GM21526 (cell line): ENCODE results near the gene TTPAL.
"Not testable (repeated sequence)": the region's sequence is repeated elsewhere in the genome, so short reads cannot be mapped to it uniquely, and the experiment has no call there.

Source experiments
- ATAC-seq: cut with Tn5 transposase; IDR thresholded peaks from one replicate; pipeline ENCODE4 v1.9.1; 2021; ENCODE audit warnings: moderate library complexity; ENCODE audit not compliant: unreplicated experiment, low FRiP score

The TTPAL gene

GRCh38 chr20:44465001-44465560, 10.6 kb upstream of the TTPAL start:
- no peak for ATAC-seq

DNA sequence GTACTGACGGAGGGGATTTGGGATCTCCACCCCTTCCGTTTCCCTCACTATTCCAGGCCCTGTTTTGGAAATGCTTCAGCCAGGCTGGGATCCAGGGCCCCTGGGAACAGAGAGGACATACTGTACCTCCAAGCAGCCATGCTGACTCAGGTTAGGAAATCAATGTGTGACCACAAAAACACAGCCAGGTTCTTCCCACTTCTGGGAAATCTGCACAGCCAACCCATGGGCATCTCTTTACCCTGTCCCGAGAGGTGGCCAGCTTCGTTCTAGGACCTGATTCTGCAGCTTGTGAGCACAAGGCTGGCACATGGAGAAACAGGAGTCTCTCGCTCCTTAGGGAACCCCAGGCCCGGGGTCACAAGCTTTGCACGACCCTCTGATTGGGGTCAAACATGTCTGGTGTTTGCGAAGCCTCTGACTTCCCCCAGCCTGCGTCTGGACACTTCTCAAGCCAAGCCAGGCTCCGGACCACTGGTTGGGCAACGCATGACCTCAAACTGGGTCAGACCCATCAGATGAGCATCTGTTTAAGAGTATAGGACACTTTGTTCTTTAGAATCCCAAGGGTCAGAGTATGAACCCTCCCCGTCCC, 8.3 kb upstream of the TTPAL start:
- ATAC-seq = no peak

- ATAC-seq = no peak
These were observed 7.5 kb upstream of the TTPAL start for GRCh38 chr20:44468044-44468782.

GRCh38 chr20:44470327-44470726, 5.3 kb upstream of the TTPAL start:
- ATAC-seq = no peak

DNA sequence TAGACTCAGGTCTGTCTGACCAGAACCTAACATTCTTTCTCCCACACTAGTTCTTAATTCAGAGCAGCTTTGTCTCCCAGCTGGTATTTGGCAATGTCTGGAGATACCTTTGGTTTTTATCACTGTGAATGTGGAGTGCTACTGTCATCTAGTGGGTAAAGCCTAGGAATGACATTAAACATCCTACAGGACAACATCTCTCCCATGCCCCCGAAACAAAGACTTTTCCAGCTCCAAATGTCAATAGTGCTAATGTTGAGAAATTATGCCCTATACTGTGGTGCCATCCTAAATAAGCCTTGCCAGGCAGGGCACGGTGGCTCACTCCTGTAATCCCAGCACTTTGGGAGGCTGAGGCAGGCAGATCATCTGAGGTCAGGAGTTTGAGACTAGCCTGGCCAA, 4.2 kb upstream of the TTPAL start:
- ATAC-seq = no peak

DNA sequence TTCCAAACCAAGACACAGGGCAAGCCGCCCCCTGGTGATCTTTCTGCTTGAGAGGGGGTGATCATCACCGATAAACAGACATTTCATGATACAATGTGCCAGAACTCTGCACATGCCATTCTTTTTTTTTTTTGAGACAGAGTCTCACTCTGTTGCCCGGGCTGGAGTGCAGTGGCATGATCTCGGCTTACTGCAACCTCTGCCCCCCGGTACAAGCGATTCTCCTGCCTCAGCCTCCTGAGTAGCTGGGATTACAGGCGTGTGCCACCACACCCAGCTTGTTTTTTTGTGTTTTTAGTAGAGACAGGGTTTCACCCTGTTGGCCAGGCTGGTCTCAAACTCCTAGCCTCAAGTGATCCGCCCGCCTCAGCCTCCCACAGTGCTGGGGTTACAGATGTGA, 3.4 kb upstream of the TTPAL start:
- not testable (repeated sequence) for ATAC-seq

DNA sequence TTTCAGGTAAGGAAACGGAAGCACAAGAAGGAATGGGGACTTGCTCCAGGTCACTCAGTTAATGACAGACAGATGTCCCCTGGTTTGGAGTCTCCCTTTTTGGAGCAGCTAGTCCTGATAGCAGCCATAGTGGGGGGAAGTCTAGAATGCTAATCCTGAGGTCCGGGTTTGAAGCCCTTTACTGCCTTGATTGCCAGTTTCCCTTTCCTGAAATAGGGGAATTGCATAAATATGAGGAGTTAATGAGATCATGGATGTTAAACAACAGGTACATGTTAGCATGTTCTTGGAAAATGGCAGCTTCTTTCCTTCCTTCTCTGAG, 341 bp upstream of the TTPAL start:
- no peak for ATAC-seq

DNA sequence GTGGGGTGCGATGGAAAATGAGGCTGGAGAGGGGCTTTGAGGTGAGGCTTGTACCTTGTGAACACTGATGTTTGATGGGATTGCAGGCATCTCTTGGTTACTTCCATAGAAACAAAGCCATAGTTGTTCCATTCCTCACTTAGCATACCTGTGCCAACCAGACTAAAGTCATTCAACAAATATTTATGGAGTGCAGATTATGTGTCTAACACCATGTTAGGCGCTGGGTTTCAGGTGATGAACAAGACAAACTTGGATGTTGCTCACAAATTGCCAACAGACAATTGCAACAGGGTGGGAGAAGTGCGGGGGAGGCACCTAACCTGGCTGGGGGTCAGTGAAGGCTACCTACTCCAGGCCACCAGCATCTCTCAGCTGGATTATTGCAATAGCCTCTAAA, 1.5 kb downstream of the TTPAL start:
- no peak for ATAC-seq

GRCh38 chr20:44478206-44478605, 2.5 kb downstream of the TTPAL start:
- no peak for ATAC-seq

GRCh38 chr20:44479643-44480042, 4.0 kb downstream of the TTPAL start:
- ATAC-seq = no peak

DNA sequence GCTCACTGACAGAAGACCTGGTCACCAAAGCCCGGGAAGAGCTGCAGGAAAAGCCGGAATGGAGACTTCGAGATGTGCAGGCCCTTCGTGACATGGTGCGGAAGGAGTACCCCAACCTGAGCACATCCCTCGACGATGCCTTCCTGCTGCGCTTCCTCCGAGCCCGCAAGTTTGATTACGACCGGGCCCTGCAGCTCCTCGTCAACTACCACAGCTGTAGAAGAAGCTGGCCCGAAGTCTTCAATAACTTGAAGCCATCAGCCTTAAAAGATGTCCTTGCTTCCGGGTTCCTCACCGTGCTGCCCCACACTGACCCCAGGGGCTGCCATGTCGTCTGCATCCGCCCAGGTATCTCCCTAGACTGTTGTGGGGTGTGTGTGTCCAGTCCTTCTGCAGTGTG, 4.4 kb downstream of the TTPAL start:
- ATAC-seq = no peak

GRCh38 chr20:44481719-44482416, 6.2 kb downstream of the TTPAL start:
- no peak for ATAC-seq

DNA sequence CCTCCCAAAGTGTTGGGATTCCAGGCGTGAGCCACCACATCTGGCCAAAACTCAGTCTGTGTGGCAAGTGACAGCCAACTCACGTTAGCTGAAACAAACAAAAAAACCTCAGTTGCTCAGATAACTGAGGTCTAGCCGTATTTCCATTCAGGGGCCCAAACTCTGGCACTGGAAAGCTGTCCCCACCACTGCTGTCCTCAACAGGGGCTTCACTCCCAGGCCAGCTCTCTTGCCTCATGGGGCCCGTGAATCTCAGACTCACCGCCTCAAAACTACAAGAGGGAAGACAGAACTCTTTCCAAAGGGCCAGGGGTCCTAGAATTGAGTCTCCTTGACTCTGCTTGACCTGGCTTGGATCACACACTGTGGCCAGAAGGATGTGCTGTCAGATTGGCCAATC, 7.4 kb downstream of the TTPAL start:
- ATAC-seq = no peak

DNA sequence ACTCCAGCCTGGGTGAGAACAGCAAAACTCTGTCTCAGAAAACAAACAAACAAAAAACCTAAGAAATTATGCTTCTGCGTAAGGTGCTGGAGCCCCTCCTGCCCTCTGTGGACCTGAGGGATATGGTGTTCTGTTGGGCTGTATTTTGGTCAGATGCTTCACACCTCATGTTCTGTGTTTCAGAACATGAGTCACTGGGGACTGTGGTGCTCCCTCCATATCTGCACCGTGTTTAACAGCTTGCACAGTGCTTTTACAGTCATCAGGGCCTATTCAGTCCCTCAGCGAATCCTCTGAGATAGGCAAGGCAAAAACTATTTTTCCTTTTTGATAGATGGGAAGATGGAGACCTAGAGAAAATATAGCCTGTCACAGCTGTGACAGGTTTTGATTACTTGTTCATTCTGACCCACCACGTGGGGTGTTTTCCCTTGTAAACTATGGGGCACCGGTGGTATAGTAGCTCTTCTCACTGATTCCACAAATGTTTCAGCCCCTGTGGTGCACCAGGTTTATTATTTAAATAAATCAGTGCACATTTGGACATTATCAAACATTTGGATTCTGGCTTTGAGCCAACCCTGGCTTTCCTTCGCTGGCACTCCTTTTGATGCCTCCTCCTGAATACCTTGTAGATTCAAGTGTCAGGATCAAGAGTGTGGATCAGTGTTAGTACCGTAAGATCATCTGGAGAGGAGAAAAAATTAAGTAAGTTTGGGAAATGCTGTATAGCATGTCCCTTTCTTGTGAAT, 9.6 kb downstream of the TTPAL start:
- ATAC-seq = no peak

- ATAC-seq = no peak
These were observed 10.1 kb downstream of the TTPAL start for GRCh38 chr20:44485830-44486198.

DNA sequence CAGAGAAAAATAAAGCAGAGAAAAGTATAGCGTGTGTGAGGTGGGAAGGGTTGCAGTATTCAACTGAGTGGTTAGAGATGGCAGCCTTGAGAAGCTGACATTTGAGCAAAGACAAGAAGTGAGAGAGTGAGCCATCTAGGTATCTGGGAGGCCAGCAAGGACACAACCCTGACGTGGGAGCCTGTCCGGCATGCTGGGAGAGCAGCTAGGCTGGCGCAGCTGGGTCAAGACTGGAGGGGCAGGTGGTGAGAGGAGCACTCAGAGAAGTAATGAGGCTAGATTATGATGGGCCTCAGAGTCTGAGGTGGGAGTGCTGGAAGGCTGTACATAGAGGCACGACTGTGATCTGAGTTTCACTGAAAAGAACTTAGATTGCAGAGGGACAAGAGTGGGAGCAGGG, 12.9 kb downstream of the TTPAL start:
- ATAC-seq = no peak

DNA sequence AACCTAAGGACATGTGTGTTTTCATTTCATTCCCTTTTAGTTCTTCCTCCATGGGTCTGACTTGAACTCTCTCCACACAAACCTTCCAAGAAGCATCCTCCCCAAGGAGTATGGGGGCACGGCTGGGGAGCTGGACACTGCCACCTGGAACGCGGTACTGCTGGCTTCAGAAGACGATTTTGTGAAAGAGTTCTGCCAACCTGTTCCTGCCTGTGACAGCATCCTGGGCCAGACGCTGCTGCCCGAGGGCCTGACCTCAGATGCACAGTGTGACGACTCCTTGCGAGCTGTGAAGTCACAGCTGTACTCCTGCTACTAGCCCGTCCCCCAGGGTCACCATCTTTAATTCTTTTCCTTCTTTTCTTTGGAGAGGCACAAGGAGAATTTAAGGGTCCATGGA, 13.5 kb downstream of the TTPAL start:
- ATAC-seq = no peak

- ATAC-seq = no peak
These were observed 14.3 kb downstream of the TTPAL start for GRCh38 chr20:44489931-44490330.

DNA sequence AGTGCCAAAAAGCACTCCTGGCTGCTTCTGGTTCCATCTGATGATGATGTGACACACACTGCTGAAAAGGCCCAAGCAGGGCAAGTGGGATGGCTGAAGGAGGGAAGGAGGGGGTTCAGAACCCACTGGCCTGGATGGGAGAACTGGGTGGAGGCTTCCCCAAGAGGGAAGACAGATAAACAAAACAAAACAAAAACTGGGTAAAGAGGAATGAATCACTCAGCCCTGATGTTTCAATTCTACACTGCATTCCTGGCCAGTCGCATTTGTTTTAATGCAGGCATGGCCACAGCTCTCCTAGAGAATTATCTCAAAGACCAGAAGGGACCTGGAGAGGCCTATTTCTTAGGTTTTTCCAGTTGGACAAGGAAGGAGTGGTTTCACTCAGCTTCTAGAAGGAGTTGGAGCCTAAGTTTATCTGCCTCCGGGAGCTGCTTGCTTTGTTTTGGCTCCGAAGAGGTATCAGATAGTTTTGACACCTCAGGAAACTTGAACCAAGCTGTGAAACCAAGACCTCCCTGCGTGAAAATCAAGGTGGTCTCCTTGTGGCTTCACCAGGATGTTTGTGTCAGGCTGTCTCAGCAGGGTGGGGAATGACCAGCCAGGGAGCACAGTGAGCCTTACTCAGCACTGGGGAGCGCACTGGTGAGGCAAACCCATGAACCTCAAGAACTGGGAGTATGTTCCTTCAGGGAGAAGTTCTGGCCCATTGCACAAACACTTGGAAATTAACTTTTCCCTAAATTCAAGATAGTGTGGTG, 16.1 kb downstream of the TTPAL start:
- ATAC-seq = no peak

- ATAC-seq = no peak
These were observed 18.6 kb downstream of the TTPAL start for GRCh38 chr20:44494266-44494665.
